CD14-positive monocyte (primary cell): ENCODE results near the gene PELI1. TPM values are rescaled to one million over a fixed set of nuclear protein-coding genes. Genes with fewer than 3 reads are reported as not detected.

Experiments used
- DNase-seq, 3 donors: peaks; one replicate each; pipeline ENCODE4 v3.0.0-alpha.2; 2011 to 2022
- H2AFZ ChIP-seq: 2 replicates; pipeline ENCODE4 v1.6.0; 2012; ENCODE audit warnings: mild to moderate bottlenecking, low read depth, low read length, inconsistent platforms; ENCODE audit not compliant: insufficient read depth, poor library complexity, severe bottlenecking
- H3K27ac ChIP-seq, 2 donors: 1 replicate in 1 of 2; 2 replicates in 1 of 2; pipeline ENCODE4 v1.5.1; 2012 to 2013; ENCODE audit warnings: low read length in 2 of 2, control low read depth in 1 of 2, inconsistent platforms in 1 of 2, low read depth in 1 of 2, mild to moderate bottlenecking in 1 of 2
- H3K27me3 ChIP-seq, 2 donors: one replicate each; pipeline versions ENCODE4 v1.6.0 to v1.6.1; 2011 to 2013; ENCODE audit warnings: low read length in 2 of 2; ENCODE audit not compliant: control insufficient read depth in 2 of 2, insufficient read depth in 2 of 2
- H3K36me3 ChIP-seq, 2 donors: replicated peaks in 1 of 2; 1 replicate in 1 of 2; 2 replicates in 1 of 2; pipeline versions ENCODE4 v1.5.1 to v1.6.1; 2012 to 2013; ENCODE audit warnings: low read length in 2 of 2, control low read depth in 1 of 2, inconsistent platforms in 1 of 2, mild to moderate bottlenecking in 1 of 2; ENCODE audit not compliant: insufficient read depth in 2 of 2, control insufficient read depth in 1 of 2
- H3K4me1 ChIP-seq, 2 donors: 1 replicate in 1 of 2; 2 replicates in 1 of 2; pipeline versions ENCODE4 v1.5.1 to v1.6.1; 2012 to 2013; ENCODE audit warnings: low read length in 2 of 2, control low read depth in 1 of 2, inconsistent platforms in 1 of 2, mild to moderate bottlenecking in 1 of 2, moderate library complexity in 1 of 2; ENCODE audit not compliant: insufficient read depth in 2 of 2, control insufficient read depth in 1 of 2
- H3K4me2 ChIP-seq: replicated peaks from 2 replicates; pipeline ENCODE3; 2012; ENCODE audit warnings: low read length, moderate library complexity, mild to moderate bottlenecking; ENCODE audit not compliant: poor library complexity, severe bottlenecking; ENCODE audit errors: extremely low read depth
- H3K4me3 ChIP-seq, 3 experiments: fragments of 200-600 bp in 1 of 3; sonication (generic) in 1 of 3; replicated peaks in 1 of 3; 1 replicate in 2 of 3; 2 replicates in 1 of 3; pipeline ENCODE4 v1.5.1; 2011 to 2013; ENCODE audit warnings: low read length in 3 of 3, mild to moderate bottlenecking in 3 of 3, control low read depth in 2 of 3, low read depth in 2 of 3, inconsistent platforms in 1 of 3, moderate library complexity in 1 of 3
- H3K79me2 ChIP-seq: 2 replicates; pipeline ENCODE4 v1.6.0; 2012; ENCODE audit warnings: mild to moderate bottlenecking, control low read depth, inconsistent platforms, low read length, moderate library complexity; ENCODE audit not compliant: insufficient read depth
- H3K9ac ChIP-seq: 2 replicates; pipeline ENCODE4 v1.6.0; 2017; ENCODE audit warnings: low read length, mild to moderate bottlenecking; ENCODE audit not compliant: insufficient read depth, poor library complexity, severe bottlenecking
- H3K9me3 ChIP-seq, 2 donors: replicated peaks in 1 of 2; 1 replicate in 1 of 2; 2 replicates in 1 of 2; pipeline versions ENCODE4 v1.5.1 to v1.6.1; 2012 to 2013; ENCODE audit warnings: low read length in 2 of 2, control low read depth in 1 of 2; ENCODE audit not compliant: control insufficient read depth in 1 of 2, insufficient read depth in 1 of 2
- H4K20me1 ChIP-seq: 2 replicates; pipeline ENCODE4 v1.6.0; 2012; ENCODE audit warnings: mild to moderate bottlenecking, low read length, control low read depth, moderate library complexity; ENCODE audit not compliant: insufficient read depth
- H3K27ac Mint-ChIP-seq, 7 donors: one replicate each; pipeline ENCODE4 v1.8.0; 2020; ENCODE audit warnings: mild to moderate bottlenecking in 7 of 7, mixed read lengths in 7 of 7, moderate library complexity in 6 of 7, inconsistent platforms in 2 of 7
- H3K27me3 Mint-ChIP-seq, 3 donors: one replicate each; pipeline ENCODE4 v1.8.0; 2021 to 2022; ENCODE audit warnings: low read depth in 3 of 3, mild to moderate bottlenecking in 3 of 3, mixed read lengths in 3 of 3, moderate library complexity in 3 of 3, inconsistent platforms in 1 of 3
- H3K36me3 Mint-ChIP-seq, 2 donors: one replicate each; pipeline ENCODE4 v1.8.0; 2020; ENCODE audit warnings: mixed read lengths in 2 of 2, inconsistent platforms in 1 of 2, mild to moderate bottlenecking in 1 of 2
- H3K4me1 Mint-ChIP-seq: one replicate; pipeline ENCODE4 v1.8.0; 2020; ENCODE audit warnings: mild to moderate bottlenecking, mixed read lengths
- H3K4me3 Mint-ChIP-seq, 2 donors: one replicate each; pipeline ENCODE4 v1.8.0; 2020; ENCODE audit warnings: mild to moderate bottlenecking in 2 of 2, mixed read lengths in 2 of 2, moderate library complexity in 1 of 2
- H3K9me3 Mint-ChIP-seq, 7 donors: one replicate each; pipeline ENCODE4 v1.8.0; 2020 to 2022; ENCODE audit warnings: mixed read lengths in 7 of 7, mild to moderate bottlenecking in 6 of 7, moderate library complexity in 6 of 7, inconsistent platforms in 2 of 7
- CTCF ChIP-seq: fragments of 200-600 bp; IDR thresholded peaks from one replicate; pipeline ENCODE4 v1.8.0; 2022; ENCODE audit warnings: antibody characterized with exemption, mild to moderate bottlenecking
- WGBS: methylation state at CpG from one replicate; pipeline ENCODE4 v1.1.5; 2013; ENCODE audit warnings: missing lambda C conversion rate; ENCODE audit not compliant: insufficient coverage; 5-methylcytosine and 5-hydroxymethylcytosine counted together
- intact Hi-C, 2 donors: fragments of 100-400 bp; cut with micrococcal nuclease; formaldehyde crosslinking; loops; one replicate each; pipeline versions ENCODE4 v1.15.0 to v1.15.1; 2023
- polyA plus RNA-seq, 3 donors: library from polyadenylated mRNA; depleted of rRNA in 1 of 3; unstranded in 2 of 3; stranded (reverse) in 1 of 3; fragments of 300-500 nt in 2 of 3; fragments of >200 nt in 1 of 3; fragmentation: Illumina TruSeq in 2 of 3; gene quantifications; 1 replicate in 2 of 3; 2 replicates in 1 of 3; pipeline ENCODE4 v1.2.3, GENCODE V29; 2012 to 2021

Gene PELI1
- polyA plus RNA-seq, 3 donors: 44.7 to 106 (median 53.6) TPM

DNA sequence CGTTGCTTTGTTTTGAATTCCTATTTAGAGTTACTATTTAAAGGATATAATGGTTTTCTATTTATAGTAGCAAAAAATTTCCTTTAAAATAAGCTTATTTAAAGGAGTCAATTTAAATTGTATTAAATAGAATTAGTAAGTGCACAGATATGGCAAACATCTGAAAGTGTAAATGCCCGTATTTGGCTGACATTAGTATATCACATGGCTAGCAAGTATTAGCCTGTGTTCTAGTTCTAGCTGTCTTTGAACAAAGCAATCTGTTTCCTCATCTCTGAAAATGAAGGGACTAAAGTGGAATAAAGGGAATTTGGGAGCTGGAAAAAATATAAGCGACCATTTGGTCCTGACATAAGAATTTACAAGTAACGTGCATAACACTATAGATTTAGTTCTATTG is 32.2 kb downstream of the PELI1 start:
- H3K27me3 ChIP-seq: no peaks in the 10 kb centered on the region
- TF ChIP-seq CTCF: no peak
- peaks cover 99% of the 10 kb centered on the region for H4K20me1 ChIP-seq
- no peak overlapping the region for H3K27ac ChIP-seq
- no peak for DNase-seq
- no peak overlapping the region for H2AFZ ChIP-seq
- WGBS: 100% methylated on average over 2 of the region's 4 CpGs
- Mint-ChIP-seq H3K4me3 (no peak overlapping the region), H3K36me3 (peaks cover 29 to 35% of the 10 kb centered on the region in 2 donors), H3K4me1 (peaks cover 54% of the 10 kb centered on the region), H3K27ac (no peak overlapping the region), H3K27me3 (no peaks in the 10 kb centered on the region), H3K9me3 (no peaks in the 10 kb centered on the region)
- no peak overlapping the region for H3K4me3 ChIP-seq
- peaks cover 10 to 22% of the 10 kb centered on the region in 2 donors for H3K36me3 ChIP-seq
- no peak overlapping the region for H3K4me2 ChIP-seq
- no peak overlapping the region for H3K9ac ChIP-seq
- H3K79me2 ChIP-seq: peaks cover 93% of the 10 kb centered on the region
- no peaks in the 10 kb centered on the region for H3K9me3 ChIP-seq
- intact Hi-C loops: no loop called here
- H3K4me1 ChIP-seq: peaks cover 31 to 52% of the 10 kb centered on the region in 2 donors

- no peaks in the 10 kb centered on the region for H3K27me3 Mint-ChIP-seq
- H3K36me3 Mint-ChIP-seq: peaks cover 33 to 41% of the 10 kb centered on the region in 2 donors
- H2AFZ ChIP-seq: no peak overlapping the region
- no peaks in the 10 kb centered on the region for H3K9me3 Mint-ChIP-seq
- WGBS: no CpG with 5 or more reads among the region's 2 CpGs
- H3K27ac ChIP-seq: no peak overlapping the region
- H3K36me3 ChIP-seq: peaks cover 15 to 28% of the 10 kb centered on the region in 2 donors
- peak in 1 of 3 donors; percentile 8 for DNase-seq
- H3K4me1 ChIP-seq: peaks cover 29 to 52% of the 10 kb centered on the region in 2 donors
- no peak overlapping the region for H3K4me3 Mint-ChIP-seq
- H3K79me2 ChIP-seq: peaks cover 93% of the 10 kb centered on the region
- no peaks in the 10 kb centered on the region for H3K9me3 ChIP-seq
- peaks cover 50% of the 10 kb centered on the region for H3K4me1 Mint-ChIP-seq
- no peak overlapping the region for H3K4me2 ChIP-seq
- intact Hi-C loops: no loop called here
- H3K27ac Mint-ChIP-seq: no peak overlapping the region
- H3K4me3 ChIP-seq: no peak overlapping the region
- no peak for TF ChIP-seq CTCF
- no peak overlapping the region for H3K9ac ChIP-seq
- peaks cover 99% of the 10 kb centered on the region for H4K20me1 ChIP-seq
- no peaks in the 10 kb centered on the region for H3K27me3 ChIP-seq
Observed at GRCh38 chr2:64111426-64111825, 32.8 kb downstream of the PELI1 start.
